CD4-positive, alpha-beta T cell treated with Interleukin-4 for 4 hours (primary cell): ENCODE results near the gene PCSK4.

Experiments used
- DNase-seq: peaks from one replicate; pipeline ENCODE4 v3.0.0-alpha.2; 2020

PCSK4 gene

DNA sequence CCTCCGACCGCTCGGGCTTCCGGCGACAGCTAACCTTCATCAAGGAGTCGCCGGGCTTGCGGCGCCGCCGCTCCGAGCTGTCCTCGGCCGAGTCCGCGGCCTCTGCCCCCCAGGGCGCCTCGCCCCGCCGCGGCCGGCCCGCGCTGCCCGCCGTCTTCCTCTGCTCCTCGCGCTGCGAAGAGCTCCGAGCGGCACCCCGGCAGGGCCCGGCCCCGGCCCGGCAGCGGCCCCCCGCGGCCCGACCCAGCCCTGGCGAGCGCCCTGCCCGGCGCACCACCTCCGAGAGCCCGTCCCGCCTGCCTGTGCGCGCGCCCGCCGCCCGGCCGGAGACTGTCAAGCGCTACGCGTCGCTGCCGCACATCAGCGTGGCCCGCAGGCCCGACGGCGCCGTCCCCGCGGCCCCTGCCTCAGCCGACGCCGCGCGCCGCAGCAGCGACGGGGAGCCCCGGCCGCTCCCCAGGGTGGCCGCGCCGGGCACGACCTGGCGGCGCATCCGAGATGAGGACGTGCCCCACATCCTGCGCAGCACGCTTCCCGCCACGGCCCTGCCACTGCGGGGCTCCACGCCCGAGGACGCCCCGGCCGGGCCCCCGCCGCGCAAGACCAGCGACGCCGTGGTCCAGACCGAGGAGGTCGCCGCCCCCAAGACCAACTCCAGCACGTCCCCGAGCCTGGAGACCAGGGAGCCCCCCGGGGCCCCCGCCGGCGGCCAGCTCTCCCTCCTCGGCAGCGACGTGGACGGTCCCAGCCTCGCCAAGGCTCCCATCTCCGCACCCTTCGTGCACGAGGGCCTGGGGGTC, 20.7 kb downstream of the PCSK4 start:
- DNase-seq, result no peak

DNA sequence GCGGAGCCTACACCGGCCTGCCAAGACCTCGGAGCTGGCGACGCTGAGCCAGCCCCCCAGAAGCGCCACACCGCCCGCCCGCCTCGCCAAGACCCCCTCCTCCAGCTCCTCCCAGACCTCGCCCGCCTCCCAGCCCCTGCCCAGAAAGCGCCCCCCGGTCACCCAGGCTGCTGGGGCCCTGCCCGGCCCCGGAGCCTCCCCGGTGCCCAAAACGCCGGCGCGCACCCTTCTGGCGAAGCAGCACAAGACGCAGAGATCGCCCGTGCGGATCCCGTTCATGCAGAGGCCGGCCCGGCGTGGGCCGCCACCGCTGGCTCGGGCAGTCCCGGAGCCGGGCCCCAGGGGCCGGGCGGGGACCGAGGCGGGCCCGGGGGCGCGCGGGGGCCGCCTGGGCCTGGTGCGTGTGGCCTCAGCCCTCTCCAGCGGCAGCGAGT, 21.3 kb downstream of the PCSK4 start:
- no peak for DNase-seq

DNA sequence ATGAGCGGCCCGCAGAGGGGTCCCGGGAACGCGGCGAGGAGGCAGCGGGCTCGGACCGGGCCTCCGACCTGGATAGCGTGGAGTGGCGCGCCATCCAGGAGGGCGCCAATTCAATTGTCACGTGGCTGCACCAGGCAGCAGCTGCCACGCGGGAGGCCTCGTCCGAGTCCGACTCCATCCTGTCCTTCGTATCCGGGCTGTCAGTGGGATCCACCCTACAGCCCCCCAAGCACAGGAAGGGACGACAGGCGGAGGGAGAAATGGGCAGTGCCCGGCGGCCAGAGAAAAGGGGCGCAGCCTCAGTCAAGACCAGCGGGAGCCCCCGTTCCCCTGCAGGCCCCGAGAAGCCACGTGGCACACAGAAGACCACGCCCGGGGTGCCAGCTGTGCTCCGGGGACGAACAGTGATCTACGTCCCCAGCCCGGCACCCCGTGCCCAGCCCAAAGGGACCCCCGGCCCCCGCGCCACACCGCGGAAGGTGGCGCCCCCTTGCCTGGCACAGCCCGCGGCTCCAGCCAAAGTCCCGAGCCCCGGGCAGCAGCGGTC, 21.8 kb downstream of the PCSK4 start:
- no peak for DNase-seq

DNA sequence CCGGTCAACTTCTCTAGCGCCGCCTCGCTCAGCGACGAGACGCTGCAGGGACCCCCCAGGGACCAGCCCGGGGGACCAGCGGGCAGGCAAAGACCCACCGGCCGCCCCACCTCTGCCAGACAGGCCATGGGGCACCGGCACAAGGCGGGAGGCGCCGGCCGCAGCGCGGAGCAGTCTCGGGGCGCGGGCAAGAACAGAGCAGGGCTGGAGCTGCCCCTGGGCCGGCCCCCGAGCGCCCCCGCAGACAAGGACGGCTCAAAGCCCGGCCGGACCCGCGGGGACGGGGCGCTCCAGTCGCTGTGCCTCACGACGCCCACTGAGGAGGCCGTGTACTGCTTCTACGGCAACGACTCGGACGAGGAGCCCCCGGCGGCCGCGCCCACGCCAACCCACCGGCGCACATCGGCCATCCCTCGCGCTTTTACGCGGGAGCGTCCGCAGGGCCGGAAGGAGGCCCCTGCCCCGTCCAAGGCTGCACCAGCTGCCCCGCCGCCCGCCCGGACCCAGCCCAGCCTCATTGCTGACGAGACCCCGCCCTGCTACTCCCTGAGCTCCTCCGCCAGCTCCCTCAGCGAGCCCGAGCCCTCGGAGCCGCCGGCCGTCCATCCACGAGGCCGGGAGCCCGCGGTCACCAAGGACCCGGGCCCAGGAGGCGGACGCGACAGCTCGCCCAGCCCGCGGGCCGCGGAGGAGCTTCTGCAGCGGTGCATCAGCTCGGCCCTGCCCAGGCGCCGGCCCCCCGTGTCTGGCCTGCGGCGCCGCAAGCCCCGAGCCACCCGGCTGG, 22.5 kb downstream of the PCSK4 start:
- no peak for DNase-seq

DNA sequence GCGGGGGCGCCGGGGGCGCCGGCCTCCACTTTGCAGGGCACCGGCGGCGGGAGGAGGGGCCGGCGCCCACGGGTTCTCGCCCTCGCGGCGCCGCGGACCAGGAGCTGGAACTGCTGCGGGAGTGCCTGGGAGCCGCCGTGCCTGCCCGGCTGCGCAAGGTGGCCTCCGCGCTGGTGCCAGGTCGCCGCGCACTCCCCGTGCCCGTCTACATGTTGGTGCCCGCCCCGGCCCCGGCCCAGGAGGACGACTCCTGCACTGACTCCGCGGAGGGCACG, 23.0 kb downstream of the PCSK4 start:
- DNase-seq, result no peak

DNA sequence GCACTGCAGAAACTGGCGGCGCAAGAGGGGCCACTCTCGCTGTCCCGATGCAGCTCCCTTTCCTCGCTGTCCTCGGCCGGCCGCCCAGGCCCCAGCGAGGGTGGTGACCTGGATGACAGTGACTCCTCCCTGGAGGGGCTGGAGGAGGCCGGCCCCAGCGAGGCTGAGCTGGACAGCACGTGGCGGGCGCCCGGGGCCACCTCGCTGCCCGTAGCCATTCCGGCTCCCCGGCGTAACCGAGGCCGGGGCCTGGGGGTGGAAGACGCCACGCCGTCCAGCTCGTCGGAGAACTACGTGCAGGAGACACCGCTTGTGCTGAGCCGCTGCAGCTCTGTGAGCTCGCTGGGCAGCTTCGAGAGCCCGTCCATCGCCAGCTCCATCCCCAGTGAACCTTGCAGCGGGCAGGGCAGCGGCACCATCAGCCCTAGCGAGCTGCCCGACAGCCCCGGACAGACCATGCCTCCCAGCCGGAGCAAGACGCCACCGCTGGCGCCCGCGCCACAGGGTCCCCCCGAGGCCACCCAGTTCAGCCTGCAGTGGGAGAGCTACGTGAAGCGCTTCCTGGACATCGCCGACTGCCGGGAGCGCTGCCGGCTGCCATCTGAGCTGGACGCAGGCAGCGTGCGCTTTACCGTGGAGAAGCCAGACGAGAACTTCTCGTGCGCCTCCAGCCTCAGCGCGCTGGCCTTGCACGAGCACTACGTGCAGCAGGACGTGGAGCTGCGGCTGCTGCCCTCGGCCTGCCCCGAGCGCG, 23.5 kb downstream of the PCSK4 start:
- DNase-seq, result no peak

DNA sequence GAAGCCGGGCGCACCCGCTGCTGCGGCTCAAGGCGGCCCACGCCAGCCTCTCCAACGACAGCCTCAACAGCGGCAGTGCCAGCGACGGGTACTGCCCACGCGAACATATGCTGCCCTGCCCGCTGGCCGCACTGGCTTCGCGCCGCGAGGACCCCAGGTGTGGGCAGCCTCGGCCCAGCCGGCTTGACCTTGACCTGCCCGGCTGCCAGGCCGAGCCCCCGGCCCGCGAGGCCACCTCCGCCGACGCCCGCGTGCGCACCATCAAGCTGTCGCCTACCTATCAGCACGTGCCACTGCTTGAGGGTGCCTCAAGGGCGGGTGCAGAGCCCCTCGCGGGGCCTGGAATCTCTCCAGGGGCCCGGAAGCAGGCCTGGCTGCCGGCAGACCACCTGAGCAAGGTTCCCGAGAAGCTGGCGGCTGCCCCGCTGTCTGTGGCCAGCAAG, 24.1 kb downstream of the PCSK4 start:
- no peak for DNase-seq

DNA sequence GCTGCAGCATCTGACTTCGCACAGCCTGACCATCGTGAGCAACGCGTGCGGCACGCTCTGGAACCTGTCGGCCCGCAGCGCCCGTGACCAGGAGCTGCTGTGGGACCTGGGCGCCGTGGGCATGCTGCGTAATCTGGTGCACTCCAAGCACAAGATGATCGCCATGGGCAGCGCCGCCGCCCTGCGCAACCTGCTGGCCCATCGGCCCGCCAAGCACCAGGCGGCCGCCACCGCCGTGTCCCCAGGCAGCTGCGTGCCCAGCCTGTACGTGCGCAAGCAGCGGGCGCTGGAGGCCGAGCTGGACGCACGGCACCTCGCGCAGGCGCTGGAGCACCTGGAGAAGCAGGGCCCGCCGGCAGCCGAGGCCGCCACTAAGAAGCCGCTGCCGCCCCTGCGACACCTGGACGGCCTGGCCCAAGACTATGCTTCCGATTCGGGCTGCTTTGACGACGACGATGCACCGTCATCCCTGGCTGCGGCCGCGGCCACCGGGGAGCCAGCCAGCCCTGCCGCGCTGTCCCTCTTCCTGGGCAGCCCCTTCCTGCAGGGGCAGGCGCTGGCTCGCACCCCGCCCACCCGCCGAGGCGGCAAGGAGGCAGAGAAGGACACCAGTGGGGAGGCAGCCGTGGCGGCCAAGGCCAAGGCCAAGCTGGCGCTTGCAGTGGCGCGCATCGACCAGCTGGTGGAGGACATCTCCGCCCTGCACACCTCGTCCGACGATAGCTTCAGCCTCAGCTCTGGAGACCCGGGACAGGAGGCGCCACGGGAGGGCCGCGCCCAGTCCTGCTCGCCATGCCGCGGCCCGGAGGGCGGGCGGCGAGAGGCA, 24.7 kb downstream of the PCSK4 start:
- DNase-seq, result no peak

DNA sequence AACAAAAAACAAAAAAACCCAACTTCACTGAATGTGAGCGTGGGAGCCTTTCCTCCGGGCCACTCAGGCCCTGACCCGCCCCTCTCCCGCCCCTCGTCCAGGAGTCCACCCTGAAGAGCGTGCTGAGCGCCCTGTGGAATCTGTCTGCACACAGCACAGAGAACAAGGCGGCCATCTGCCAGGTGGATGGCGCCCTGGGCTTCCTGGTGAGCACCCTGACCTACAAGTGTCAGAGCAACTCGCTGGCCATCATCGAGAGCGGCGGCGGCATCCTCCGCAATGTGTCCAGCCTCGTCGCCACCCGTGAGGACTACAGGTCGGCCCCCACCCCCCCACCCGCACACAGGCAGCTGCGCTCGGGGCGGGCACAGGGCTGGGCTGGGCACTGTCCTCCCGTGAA, 28.3 kb downstream of the PCSK4 start:
- DNase-seq, result no peak

DNA sequence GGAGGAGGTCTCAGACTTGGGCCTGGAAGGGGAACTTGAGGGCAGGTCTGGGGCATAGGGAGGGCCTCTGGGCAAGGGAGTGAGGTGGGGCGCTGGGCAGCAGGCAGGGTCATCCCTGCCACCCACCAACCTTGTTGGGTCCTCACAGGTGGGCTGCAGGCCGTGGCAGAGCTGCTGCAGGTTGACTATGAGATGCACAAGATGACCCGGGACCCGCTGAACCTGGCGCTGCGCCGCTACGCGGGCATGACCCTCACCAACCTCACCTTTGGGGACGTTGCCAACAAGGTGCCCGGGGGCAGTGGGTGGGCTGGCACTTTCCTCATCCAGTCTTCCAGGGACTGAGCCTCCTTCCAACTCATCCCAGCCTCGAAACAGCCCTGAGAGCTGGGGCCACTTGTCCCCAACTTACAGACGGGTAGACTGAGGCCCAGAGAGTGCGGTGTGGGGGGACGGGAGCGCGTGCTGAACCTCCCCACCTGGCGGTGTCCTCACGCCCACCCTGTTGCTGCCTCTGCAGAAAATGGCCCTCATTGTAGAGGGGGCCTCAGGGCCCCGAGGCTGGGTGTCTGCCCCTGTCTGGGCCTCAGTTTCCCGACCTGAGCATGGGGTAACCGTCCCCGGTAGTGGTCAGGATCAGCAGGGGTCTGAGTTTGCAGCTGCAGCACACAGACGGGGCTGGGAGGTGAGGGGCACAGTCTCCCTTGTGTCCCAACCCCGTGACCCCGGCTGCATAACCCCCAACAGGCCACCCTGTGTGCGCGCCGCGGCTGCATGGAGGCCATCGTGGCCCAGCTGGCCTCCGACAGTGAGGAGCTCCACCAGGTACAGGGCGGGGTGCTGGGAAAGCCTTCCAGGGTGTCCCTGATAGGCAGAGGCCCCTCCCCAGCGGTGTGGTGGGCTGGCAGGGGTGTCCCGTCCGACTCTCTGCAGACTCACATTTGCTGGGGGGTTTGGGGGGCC, 29.8 kb downstream of the PCSK4 start:
- no peak for DNase-seq

DNA sequence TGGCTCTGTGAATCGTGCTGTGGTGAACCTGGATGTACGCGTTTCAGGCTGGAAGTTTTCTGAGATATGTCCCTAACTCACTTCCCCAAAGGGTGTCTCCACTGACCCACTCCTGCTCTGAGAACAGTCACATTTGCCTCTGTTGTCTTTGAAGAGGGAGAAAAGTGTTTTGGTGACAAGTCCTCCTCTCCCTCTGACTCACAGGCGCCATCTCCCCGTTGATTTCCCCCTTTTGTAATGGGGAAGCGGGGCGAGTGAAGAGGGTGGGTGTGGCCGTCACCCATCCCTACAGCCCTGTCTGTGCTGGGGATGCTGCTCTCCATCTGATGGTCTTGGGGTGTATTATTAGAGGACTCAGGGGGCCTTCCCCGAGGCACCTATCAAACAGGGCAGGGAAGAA, 30.7 kb downstream of the PCSK4 start:
- no peak for DNase-seq

DNA sequence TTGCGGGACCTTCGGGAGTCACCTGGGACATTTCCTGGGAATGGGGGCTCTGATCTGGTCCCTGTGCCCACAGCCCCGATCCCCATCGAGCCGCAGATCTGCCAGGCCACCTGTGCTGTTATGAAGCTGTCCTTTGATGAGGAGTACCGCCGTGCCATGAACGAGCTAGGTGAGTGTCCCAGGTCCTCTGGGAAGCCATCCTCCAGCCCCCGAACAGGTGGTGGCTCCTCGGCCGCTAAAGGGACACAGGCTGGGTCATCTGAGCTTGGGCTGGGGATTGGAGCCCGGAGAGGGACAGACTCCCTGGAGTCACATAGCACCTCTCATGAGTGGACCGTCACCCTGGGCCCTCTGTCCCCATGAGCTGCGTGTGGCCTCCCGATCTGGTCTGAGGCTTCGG, 32.3 kb downstream of the PCSK4 start:
- no peak for DNase-seq

DNA sequence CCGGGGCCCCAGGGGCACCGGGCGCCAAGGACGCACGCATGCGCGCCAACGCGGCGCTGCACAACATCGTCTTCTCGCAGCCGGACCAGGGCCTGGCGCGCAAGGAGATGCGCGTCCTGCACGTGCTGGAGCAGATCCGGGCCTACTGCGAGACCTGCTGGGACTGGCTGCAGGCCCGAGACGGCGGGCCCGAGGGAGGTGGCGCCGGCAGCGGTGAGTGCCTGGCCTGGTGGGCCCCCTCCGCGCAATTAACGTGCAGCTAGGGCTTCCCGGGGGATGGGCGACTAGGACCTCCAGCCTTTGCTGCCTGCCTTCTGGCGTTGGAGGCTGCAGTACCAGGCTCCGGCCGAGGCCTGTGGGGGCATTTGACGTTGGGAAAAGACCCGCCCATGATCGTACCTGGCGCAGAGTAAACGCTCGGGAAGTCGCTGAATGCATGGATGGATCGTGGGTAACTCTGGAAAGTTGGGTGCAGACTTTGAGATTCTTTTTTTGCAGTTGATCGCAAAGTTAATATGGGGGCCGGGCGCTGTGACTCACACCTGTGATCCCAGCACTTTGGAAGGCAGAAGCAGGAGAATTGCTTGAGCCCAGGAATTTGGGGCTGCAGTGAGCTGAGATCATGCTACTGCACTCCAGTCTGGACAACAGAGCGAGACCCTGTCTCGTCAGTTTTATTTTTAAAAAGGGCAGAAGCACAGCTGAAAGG, 33.0 kb downstream of the PCSK4 start:
- DNase-seq, result no peak

DNA sequence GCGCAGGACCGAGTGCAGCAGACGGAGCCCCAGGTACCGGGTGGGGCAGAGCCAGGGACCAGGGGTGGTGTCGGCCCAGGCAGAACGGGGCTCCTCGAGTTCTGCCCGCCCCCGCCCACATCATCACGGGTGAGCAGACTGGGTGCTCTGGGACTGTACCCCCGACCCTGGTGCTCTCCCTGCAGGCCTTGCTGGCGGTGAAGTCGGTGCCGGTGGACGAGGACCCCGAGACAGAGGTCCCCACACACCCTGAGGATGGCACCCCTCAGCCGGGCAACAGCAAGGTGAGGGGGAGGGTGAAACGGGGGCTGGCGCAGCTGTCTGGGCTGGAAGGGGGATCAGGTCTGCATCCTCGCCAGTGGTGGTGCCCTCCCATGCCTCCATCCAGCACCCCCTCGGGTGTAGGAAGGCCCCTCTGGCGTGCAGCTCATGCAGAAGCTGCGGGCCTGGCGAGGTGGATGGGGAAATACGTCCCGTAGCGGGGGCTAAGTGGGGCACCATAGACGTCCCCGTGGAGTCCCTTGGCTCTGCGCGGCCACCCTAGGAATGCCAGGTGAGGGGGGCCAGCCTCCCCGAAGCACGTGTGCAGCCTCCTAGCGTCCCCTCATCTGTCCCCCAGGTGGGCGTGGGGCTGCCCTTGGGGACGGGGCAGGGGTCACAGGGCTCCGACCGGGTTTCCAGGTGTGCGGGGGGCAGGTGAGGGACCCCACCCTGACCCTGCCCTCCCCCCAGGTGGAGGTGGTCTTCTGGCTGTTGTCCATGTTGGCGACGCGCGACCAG, 33.8 kb downstream of the PCSK4 start:
- no peak for DNase-seq

DNA sequence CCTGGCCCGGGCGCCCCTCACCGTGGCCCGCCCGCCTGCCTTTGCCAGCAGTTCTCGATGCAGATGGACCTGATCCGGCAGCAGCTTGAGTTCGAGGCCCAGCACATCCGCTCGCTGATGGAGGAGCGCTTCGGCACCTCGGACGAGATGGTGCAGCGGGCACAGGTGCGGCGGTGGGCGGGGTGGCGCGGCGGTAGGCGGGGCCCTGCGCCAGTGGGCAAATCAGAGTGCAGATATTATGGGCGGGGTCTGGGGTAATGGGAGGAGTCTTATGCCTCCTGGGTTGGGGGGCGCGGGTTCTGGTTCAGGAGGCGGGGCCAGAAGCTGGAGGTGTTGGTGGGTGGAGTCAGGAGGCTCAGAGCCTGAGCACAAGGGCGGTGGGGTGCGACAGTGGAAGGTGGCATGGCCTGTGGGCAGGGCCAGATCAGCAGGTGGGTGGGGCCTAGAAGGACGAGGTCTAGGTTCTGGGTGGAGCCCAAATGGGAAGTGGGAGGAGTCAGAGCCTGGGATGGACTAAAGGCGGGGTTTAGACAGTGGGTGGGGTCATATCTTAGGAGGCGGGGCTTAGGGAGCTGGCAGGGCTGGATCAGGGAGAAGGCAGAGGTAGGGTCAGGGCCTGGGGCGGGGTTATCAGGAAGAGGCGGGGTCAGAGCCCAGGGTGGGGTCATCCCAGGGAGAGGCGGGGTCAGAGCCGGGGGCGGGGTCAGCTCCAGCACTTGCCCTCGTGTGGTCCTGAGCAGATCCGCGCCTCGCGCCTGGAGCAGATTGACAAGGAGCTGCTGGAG, 34.6 kb downstream of the PCSK4 start:
- DNase-seq, result no peak

DNA sequence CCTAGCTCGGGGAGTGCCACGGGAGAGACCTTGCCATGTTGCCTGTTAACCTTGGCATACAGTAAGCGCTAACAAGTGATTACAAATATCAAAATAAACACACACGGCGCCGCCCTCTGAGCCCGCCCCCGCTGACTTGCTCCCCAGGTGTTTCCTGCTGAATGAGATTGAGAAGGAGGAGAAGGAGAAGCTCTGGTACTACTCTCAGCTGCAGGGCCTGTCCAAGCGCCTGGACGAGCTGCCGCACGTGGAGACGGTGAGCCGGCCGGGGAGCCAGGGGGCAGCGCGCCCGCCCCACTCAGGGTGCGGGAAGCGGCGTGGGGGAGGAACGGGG, 35.2 kb downstream of the PCSK4 start:
- DNase-seq, result no peak

DNA sequence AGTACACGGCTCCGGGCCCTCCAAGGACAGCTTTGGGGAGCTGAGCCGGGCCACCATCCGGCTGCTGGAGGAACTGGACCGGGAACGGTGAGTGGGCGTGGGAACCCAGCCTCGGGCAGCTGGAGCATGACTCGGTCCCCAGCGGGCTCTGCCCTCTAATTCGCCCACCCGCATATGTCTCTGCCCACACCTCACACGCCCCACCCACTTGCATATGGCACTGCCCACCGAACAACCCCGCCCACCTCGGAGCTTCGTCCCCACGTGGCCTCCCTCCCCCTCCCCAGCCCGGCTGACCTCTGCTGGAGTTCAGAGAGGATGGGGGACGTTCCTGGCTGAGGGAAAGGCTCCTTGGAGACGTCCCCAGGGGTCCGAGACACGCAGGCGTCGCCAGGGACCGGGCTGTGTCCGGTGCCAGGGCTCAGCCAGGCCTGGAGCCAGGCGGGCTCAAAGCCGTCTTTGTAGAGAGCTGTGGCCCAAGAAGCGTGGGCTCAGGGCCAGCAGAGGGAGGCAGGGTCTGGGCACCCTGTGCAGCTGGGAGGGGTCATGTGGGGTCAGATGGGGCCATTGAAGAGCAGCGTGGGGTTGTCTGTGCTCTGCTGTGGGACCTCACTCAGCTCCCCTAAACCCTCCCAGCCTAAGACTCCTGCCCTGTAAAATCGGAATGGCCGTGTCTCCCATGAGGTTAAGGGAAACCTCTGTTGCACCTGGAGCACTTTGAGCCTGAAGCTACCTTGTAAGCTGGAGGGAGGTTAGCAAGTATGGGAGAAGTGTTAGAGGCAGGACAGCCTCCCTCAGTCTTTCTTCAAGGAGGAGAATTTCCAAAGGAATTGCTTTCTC, 36.4 kb downstream of the PCSK4 start:
- no peak for DNase-seq
